Measurements from ENCODE around the gene ZNF793. TPM values are rescaled to one million over a fixed set of nuclear protein-coding genes. Genes with fewer than 3 reads are reported as not detected.

Gene ZNF793
- total RNA-seq, 1 donor from 2014 or later = 20.5 TPM

DNA sequence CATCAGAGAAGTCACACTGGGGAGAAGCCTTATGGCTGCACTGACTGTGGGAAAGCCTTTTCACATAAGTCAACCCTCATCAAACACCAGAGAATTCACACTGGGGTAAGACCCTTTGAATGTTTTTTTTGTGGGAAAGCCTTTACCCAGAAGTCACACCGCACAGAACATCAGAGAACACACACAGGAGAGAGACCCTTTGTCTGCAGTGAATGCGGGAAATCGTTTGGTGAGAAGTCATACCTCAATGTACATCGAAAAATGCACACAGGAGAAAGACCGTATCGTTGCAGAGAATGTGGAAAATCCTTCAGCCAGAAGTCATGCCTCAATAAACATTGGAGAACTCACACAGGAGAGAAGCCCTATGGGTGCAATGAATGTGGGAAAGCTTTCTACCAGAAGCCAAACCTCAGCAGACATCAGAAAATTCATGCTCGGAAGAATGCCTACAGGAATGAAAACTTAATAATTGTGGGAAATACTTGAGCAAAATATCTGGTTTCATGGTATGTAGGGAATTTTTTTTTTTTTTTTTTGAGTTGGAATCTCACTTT is 30.7 kb downstream of the ZNF793 start:
- peaks cover 17% of the 10 kb centered on the region for H3K9me3 Mint-ChIP-seq
- no peak for DNase-seq (ENCODE audit: extremely low spot score, unreplicated experiment)

GRCh38 chr19:37551129-37551993 is 44.6 kb downstream of the ZNF793 start:
- Mint-ChIP-seq H3K27me3 (no peaks in the 10 kb centered on the region), H3K4me1 (ENCODE audit: unreplicated experiment) (no peaks in the 10 kb centered on the region), H3K4me3 (no peak overlapping the region), H3K36me3 (peaks cover 34% of the 10 kb centered on the region), H3K9me3 (peaks cover 23% of the 10 kb centered on the region), H3K27ac (no peak overlapping the region)
- TF ChIP-seq, protein P1, sequence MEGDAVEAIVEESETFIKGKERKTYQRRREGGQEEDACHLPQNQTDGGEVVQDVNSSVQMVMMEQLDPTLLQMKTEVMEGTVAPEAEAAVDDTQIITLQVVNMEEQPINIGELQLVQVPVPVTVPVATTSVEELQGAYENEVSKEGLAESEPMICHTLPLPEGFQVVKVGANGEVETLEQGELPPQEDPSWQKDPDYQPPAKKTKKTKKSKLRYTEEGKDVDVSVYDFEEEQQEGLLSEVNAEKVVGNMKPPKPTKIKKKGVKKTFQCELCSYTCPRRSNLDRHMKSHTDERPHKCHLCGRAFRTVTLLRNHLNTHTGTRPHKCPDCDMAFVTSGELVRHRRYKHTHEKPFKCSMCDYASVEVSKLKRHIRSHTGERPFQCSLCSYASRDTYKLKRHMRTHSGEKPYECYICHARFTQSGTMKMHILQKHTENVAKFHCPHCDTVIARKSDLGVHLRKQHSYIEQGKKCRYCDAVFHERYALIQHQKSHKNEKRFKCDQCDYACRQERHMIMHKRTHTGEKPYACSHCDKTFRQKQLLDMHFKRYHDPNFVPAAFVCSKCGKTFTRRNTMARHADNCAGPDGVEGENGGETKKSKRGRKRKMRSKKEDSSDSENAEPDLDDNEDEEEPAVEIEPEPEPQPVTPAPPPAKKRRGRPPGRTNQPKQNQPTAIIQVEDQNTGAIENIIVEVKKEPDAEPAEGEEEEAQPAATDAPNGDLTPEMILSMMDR (conservative IDR thresholded peaks at IDR 0.05) = no peak
- no peak for DNase-seq (ENCODE audit: extremely low spot score, unreplicated experiment)

More for the DNA sequence above, 30.7 kb downstream of the ZNF793 start:
- H3K4me1 Mint-ChIP-seq (ENCODE audit: unreplicated experiment) = no peaks in the 10 kb centered on the region
- no peaks in the 10 kb centered on the region for H3K27me3 Mint-ChIP-seq
- peaks cover 45% of the 10 kb centered on the region for H3K36me3 Mint-ChIP-seq
- TF ChIP-seq, protein P1 (conservative IDR thresholded peaks at IDR 0.05) = no peak
- H3K27ac Mint-ChIP-seq = no peak overlapping the region
- no peak overlapping the region for H3K4me3 Mint-ChIP-seq

GRCh38 chr19:37563518-37563917 is 56.8 kb downstream of the ZNF793 start:
- Mint-ChIP-seq H3K27ac (no peak overlapping the region), H3K36me3 (peaks cover 60% of the 10 kb centered on the region), H3K27me3 (no peaks in the 10 kb centered on the region), H3K9me3 (peaks cover 40% of the 10 kb centered on the region), H3K4me1 (ENCODE audit: unreplicated experiment) (no peaks in the 10 kb centered on the region), H3K4me3 (no peak overlapping the region)
- DNase-seq (ENCODE audit: extremely low spot score, unreplicated experiment) = no peak
- TF ChIP-seq, protein P1 (conservative IDR thresholded peaks at IDR 0.05) = no peak

DNA sequence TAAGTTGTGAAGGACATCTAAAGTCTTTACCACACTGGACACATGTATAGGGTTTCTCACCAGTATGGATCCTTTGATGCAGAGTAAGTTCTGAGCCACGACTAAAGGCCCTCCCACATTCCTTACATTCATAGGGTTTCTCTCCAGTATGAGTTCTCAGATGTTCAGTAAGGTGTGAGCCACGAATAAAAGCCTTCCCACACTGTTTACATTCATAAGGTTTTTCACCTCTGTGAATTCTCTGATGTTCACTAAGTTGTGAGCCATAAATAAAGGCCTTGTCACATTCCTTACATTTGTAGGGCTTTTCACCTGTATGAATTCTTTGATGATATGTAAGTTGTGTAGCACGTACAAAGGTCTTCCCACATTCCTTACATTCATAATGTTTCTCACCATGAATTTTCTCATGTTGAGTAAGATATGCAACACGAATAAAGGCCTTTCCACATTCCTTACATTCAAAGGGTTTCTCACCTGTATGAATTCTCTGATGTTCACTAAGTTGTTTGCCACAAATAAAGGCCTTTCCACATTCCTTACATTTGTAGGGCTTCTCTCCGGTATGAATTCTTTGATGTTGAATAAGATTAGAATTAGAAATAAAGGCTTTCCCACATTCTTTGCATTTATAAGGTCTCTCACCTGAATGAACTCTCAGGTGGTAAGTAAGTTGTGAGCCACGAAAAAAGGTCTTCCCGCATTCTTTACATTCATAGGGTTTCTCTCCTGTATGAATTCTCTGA is 58.1 kb downstream of the ZNF793 start:
- Mint-ChIP-seq H3K9me3 (peaks cover 45% of the 10 kb centered on the region), H3K27ac (no peak overlapping the region), H3K36me3 (peaks cover 66% of the 10 kb centered on the region), H3K4me3 (no peak overlapping the region), H3K4me1 (ENCODE audit: unreplicated experiment) (no peaks in the 10 kb centered on the region), H3K27me3 (no peaks in the 10 kb centered on the region)
- DNase-seq (ENCODE audit: extremely low spot score, unreplicated experiment) = no peak
- TF ChIP-seq, protein P1 (conservative IDR thresholded peaks at IDR 0.05) = no peak

- Mint-ChIP-seq H3K4me3 (no peak overlapping the region), H3K27ac (no peak overlapping the region), H3K36me3 (peaks cover 70% of the 10 kb centered on the region), H3K9me3 (peaks cover 50% of the 10 kb centered on the region), H3K4me1 (ENCODE audit: unreplicated experiment) (no peaks in the 10 kb centered on the region), H3K27me3 (no peaks in the 10 kb centered on the region)
- no peak for DNase-seq (ENCODE audit: extremely low spot score, unreplicated experiment)
- TF ChIP-seq, protein P1 (conservative IDR thresholded peaks at IDR 0.05) = no peak
Measured at GRCh38 chr19:37565370-37565669, 58.6 kb downstream of the ZNF793 start.
